ENCODE measurements around the gene EVI2B. TPM values are rescaled to one million over a fixed set of nuclear protein-coding genes. Genes with fewer than 3 reads are reported as not detected.

EVI2B gene
- total RNA-seq, 1 experiment from 2014 or later, result not detected

DNA sequence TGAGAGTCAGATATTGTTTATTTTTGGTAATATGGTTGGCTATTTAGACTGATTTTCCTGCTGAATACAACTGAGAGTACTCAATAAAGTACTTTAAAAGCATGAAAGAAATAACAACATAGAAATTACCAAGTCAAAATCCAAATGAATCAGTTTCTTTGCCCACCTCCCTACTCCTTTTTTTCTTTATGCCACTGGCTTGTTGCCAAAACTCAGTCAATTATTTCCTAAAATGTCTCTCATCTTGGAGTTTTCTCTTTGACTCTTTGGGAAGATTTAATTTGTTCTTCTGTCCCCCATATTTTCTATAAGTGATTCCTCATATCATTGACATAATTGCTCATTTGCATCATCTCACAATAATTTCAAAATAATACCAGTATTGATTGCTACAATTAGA is 14.2 kb downstream of the EVI2B start:
- TF ChIP-seq, protein P1, sequence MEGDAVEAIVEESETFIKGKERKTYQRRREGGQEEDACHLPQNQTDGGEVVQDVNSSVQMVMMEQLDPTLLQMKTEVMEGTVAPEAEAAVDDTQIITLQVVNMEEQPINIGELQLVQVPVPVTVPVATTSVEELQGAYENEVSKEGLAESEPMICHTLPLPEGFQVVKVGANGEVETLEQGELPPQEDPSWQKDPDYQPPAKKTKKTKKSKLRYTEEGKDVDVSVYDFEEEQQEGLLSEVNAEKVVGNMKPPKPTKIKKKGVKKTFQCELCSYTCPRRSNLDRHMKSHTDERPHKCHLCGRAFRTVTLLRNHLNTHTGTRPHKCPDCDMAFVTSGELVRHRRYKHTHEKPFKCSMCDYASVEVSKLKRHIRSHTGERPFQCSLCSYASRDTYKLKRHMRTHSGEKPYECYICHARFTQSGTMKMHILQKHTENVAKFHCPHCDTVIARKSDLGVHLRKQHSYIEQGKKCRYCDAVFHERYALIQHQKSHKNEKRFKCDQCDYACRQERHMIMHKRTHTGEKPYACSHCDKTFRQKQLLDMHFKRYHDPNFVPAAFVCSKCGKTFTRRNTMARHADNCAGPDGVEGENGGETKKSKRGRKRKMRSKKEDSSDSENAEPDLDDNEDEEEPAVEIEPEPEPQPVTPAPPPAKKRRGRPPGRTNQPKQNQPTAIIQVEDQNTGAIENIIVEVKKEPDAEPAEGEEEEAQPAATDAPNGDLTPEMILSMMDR (conservative IDR thresholded peaks at IDR 0.05), result no peak
- Histone ChIP-seq H2BK5ac (ENCODE audit: insufficient read length, low read length) (no peak overlapping the region), H3T11ph (ENCODE audit: low read length) (no peak overlapping the region), H2BK120ac (ENCODE audit: low read depth, low read length, poor library complexity, severe bottlenecking) (no peak overlapping the region), H3K18ac (ENCODE audit: insufficient read length, low read depth, low read length) (no peak overlapping the region), H2BK15ac (ENCODE audit: low read depth, low read length) (no peak overlapping the region), H3K9ac (ENCODE audit: extremely low read depth, insufficient read length, low read length) (no peak overlapping the region), H3K27me3 (ENCODE audit: insufficient read depth, low read length) (no peaks in the 10 kb centered on the region), H4K91ac (ENCODE audit: insufficient read length, low read depth, low read length) (no peak overlapping the region), H2AK5ac (ENCODE audit: insufficient read length, low read length) (no peak overlapping the region), H3K4ac (ENCODE audit: low read depth, low read length) (no peak overlapping the region), H3K4me1 (ENCODE audit: insufficient read depth, low read length) (no peaks in the 10 kb centered on the region), H4K20me1 (ENCODE audit: control insufficient read depth, insufficient read depth, insufficient read length) (no peaks in the 10 kb centered on the region), H3K23me2 (ENCODE audit: insufficient read length, low read depth, low read length, poor library complexity, severe bottlenecking) (no peaks in the 10 kb centered on the region), H3K9me3 (ENCODE audit: control insufficient read depth, low read depth, low read length) (no peaks in the 10 kb centered on the region), H3K27ac (ENCODE audit: insufficient read length, low read depth, low read length) (no peak overlapping the region), H2AFZ (ENCODE audit: low read length) (no peak overlapping the region), H4K8ac (replicated peaks; ENCODE audit: insufficient read length, low read depth, low read length) (no peak overlapping the region), H3K79me1 (ENCODE audit: insufficient read depth, low read depth, low read length, poor library complexity, severe bottlenecking) (no peaks in the 10 kb centered on the region), H3K4me2 (ENCODE audit: insufficient read depth, insufficient read length, low read length) (no peak overlapping the region), H3K79me2 (ENCODE audit: insufficient read depth, low read length) (no peaks in the 10 kb centered on the region), H3K14ac (ENCODE audit: insufficient read depth, low read length) (no peak overlapping the region), H3K56ac (ENCODE audit: insufficient read length, low read depth, low read length) (no peak overlapping the region), H3K23ac (ENCODE audit: insufficient read length, low read depth, low read length) (no peak overlapping the region), H2BK12ac (ENCODE audit: insufficient read length, low read depth, low read length) (no peak overlapping the region), H2BK20ac (ENCODE audit: low read depth, low read length, poor library complexity, severe bottlenecking) (no peak overlapping the region), H4K5ac (ENCODE audit: insufficient read length, low read depth, low read length) (no peak overlapping the region)
- H3K27me3 Mint-ChIP-seq (ENCODE audit: low read depth), result no peaks in the 10 kb centered on the region
- no peaks in the 10 kb centered on the region for H3K9me3 Mint-ChIP-seq
- H3K4me3 Mint-ChIP-seq, result no peak overlapping the region
- peaks cover 12 to 14% of the 10 kb centered on the region in 2 experiments for H3K4me1 Mint-ChIP-seq
- H3K27ac Mint-ChIP-seq, result peak overlapping the region in 1 of 3 experiments; percentile 20; a peak in 1 of 7 replicates
- peaks cover 0 to 2% (median 0%) of the 10 kb centered on the region in 3 experiments; a peak in 1 of 7 replicates for H3K36me3 Mint-ChIP-seq (ENCODE audit: insufficient read depth in 1 of 3, low read depth in 3 of 3)
- DNase-seq, result no peak
